B cell (primary cell): Measurements from ENCODE around the gene S100A9.

ENCODE experiments used
- CTCF ChIP-seq: fragments of 200-600 bp; IDR thresholded peaks from one replicate; pipeline ENCODE4 v1.8.0; 2022; ENCODE audit warnings: antibody characterized with exemption, mild to moderate bottlenecking
- EZH2 ChIP-seq: IDR thresholded peaks from 2 replicates; pipeline ENCODE4 v1.6.1; 2012; ENCODE audit warnings: borderline replicate concordance, low read depth, mild to moderate bottlenecking, moderate library complexity, low read length; ENCODE audit not compliant: insufficient read depth, poor library complexity, severe bottlenecking

- TF ChIP-seq CTCF (no peak), EZH2 (no peak)
Observed at GRCh38 chr1:153380711-153381110, 23.1 kb downstream of the S100A9 start.
